GM20431 (cell line): Measurements from ENCODE around the gene FREM3.
"Not testable (repeated sequence)": the region's sequence is repeated elsewhere in the genome, so short reads cannot be mapped to it uniquely, and the experiment has no call there.

ENCODE experiments used
- in situ Hi-C: fragments of 300-500 bp; cut with MseI, MboI; formaldehyde crosslinking; loops from one replicate; pipeline ENCODE4 v1.15.0; 2020; ENCODE audit warnings: low sequenced_read_pairs; ENCODE audit not compliant: unreplicated experiment

FREM3 gene

GRCh38 chr4:143673629-143674028 is 26.8 kb downstream of the FREM3 start:
- in situ Hi-C loops: not testable (repeated sequence)

DNA sequence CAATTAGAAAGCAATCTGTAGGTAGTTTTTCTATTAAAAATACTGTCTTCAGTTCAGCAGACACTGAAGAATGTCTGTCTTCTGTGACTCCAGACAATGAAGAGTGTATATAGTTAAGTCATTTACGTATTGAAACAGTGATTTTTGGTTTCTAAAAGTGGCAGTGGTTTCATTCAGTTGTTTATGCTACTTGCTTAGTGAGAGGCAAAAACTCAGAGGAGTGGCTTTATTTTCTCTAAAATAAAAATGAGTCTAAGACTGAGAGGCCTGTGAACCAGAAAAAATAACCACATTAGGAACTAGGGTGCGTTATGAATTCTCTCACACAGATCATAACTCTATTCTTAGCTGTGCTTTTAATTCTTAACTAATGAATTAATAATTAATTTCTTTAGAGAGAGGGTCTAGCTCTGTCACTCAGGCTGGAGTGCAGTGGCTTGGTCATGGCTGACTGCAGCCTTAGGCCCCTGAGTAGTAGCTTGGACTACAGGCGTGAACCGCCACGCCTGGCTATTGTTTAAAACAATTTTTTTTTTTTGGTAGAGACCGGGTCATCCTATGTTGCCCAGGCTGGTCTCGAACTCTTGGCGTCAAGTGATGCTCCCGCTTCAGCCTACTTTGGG is 31.4 kb downstream of the FREM3 start:
- in situ Hi-C loops: no loop called here

DNA sequence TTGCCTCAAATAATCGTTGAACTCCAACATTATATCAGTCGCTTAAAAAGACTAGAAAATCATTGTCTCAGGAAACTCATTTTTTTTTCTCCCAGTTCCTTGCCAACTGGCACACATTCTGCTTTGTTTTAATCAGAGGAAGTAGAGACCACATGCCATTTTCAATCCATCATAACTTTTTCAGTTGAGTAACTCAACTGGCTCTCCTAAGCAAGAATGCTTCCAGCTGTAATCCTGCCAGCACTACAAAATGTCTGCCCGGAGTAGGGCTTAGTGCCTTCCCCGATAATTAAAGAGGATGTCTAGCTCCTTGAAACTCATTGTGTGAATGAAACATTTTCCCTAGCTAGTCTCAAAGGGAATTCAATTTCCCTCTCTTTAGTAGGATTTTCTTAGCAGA is 33.0 kb downstream of the FREM3 start:
- in situ Hi-C loops: no loop called here

GRCh38 chr4:143658336-143658735 is 42.1 kb downstream of the FREM3 start:
- in situ Hi-C loops: no loop called here

GRCh38 chr4:143654571-143654970 is 45.9 kb downstream of the FREM3 start:
- in situ Hi-C loops: no loop called here

GRCh38 chr4:143653031-143653430 is 47.4 kb downstream of the FREM3 start:
- in situ Hi-C loops: no loop called here

- in situ Hi-C loops: no loop called here
Observed at GRCh38 chr4:143643399-143643798, 57.1 kb downstream of the FREM3 start.

DNA sequence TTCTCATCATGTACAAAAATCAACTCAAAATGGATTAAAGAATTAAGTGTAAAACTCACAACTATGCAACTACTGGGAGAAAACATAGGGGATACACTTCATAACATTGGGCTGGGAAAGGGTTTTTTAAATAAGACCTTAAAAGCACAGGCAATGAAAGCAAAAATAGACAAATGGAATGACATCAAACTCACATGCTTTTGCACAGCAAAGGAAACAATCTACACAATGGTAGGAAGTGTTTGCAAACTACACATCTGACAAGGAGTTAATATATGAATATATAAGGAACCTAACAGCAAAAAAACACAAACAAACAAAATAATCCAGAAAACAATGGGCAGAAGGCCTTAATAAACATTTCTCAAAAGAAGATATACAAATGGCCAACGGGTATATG is 57.9 kb downstream of the FREM3 start:
- in situ Hi-C loops: no loop called here

DNA sequence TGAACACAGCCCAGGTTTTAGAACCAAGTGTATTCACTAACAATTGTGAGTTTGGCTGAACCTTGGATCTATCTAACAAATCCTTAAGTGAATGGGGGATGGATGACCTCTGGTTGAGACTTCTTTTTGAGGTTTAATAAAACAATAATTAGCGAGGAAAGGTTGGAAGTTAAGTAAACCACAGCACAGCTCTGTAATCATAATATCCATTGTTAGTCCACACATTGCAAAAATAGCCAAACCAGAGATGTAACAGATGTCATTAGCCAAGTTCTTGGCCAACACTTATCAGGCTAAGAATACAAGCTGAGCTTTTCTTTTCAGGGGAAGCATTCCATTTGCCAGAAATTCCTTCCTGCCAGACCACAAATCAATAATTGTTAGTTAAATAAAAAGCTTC is 59.1 kb downstream of the FREM3 start:
- in situ Hi-C loops: no loop called here

GRCh38 chr4:143634763-143635162 is 65.7 kb downstream of the FREM3 start:
- in situ Hi-C loops: no loop called here

- in situ Hi-C loops: no loop called here
Observed at GRCh38 chr4:143633833-143634232, 66.6 kb downstream of the FREM3 start.

DNA sequence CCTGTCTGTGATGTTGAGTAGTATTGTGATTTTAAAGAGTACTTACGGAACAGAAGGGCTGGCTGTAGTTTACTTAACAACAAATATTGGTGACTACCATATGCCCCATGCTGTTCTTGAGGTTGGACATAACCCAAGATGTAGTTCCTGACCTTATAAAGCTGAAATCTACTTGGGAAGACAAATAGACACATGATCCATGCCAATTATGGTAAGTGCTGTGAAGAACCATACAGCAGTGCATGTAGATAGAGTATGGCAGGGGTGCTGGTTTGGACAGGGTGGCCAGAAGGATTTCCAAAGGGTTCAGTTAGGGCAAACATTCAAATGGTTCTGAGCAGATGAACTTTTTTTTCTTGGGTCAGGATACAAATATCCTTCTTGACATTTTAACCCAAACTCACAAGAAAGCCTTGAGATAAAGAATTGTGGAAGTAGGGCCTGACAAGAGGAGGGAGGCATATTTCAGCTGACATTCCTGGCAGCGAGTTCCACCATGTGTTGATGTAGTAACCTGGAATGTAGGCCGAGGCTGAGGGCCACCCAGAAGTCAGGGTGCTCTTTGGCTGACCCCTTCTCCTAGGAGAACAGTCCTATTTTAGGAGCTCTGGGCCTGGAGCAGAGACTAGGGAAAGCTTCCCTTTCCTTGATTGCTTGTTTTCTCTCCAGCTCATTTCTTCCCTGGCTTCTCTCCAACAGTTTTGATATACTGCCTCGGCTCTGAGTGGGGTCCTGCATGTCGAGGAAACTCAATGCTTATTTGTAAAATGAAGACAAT is 74.2 kb downstream of the FREM3 start:
- in situ Hi-C loops: no loop called here

- in situ Hi-C loops: no loop called here
Observed at GRCh38 chr4:143625632-143626031, 74.8 kb downstream of the FREM3 start.

- in situ Hi-C loops: no loop called here
Observed at GRCh38 chr4:143623896-143624295, 76.6 kb downstream of the FREM3 start.

- in situ Hi-C loops: no loop called here
Observed at GRCh38 chr4:143618811-143619210, 81.7 kb downstream of the FREM3 start.

GRCh38 chr4:143617994-143618679 is 82.3 kb downstream of the FREM3 start:
- in situ Hi-C loops: no loop called here

DNA sequence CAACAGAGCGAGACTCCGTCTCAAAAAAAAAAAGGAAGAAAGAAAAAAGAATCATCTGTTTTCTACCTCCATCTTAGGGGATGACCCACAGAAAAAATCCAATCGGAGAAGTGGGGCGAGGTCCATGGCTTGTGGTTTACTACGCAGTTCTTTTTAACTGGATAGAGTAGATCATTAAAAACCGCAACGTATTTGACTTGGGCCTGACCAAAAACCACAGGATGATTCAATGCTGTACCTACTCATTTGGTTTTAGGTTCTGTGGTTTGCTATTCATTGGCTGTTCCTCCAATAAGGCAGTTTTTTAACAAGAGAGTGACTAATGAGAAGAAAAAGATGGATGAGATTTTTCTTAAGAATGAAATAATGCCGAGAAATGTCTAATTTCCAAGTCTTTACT is 83.7 kb downstream of the FREM3 start:
- in situ Hi-C loops: no loop called here

- in situ Hi-C loops: no loop called here
Observed at GRCh38 chr4:143609492-143609891, 91.0 kb downstream of the FREM3 start.

DNA sequence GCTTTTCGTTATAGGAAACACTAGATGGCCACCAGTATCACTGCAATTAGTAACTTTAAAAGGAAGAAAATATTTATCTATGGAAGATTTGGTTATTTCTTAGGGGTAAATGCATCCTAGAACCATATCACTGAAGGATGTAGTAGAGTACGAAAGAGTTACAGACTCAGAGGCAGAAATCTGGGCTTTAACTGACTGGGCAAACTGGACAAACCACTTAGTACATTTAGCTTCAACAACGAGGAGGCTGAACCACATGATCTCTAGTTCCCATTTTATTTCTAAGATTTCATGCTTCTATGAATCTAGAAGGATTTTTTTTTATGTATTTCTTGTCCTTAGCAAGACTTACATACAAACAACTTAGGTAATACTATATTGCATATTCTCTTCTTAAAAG is 94.0 kb downstream of the FREM3 start:
- in situ Hi-C loops: no loop called here

DNA sequence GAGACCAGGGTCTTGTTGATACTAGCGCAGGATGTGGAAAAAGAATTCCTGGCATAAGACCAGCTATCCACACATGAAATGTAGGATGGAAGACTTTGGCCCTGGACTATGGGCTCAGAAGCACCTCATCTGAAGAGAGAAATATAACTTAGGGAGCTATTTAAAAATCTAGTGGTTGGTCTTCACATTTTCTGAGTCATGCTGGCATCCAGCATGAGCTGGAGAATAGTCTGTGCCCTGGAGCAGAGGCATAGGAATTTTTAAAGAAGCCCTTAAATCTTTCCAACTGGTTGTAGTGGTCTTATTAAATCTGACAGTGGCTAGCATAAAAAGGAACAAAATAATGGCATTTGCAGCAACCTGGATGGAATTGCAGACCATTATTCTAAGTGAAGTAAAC is 100.6 kb downstream of the FREM3 start:
- in situ Hi-C loops: no loop called here

DNA sequence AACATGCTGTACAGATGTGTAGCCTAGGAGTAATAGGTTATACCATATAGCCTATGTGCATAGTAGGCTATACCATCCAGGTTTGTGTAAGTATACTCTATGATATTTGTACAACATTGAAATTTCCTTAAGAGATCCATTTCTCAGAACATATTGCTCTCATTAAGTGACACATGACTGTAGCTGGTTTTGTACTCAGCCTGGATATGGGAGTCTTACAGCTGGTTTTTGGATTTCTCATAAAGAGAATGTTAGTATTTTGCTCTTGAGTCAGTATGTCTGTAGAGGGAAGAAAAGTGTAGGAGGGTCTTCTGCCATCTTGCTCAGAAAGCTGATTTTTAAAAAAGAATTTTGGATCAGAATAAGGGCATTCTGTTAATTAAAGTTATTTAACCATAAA is 101.7 kb downstream of the FREM3 start:
- in situ Hi-C loops: no loop called here
